Measurements from ENCODE around the gene MNAT1.

Gene MNAT1

DNA sequence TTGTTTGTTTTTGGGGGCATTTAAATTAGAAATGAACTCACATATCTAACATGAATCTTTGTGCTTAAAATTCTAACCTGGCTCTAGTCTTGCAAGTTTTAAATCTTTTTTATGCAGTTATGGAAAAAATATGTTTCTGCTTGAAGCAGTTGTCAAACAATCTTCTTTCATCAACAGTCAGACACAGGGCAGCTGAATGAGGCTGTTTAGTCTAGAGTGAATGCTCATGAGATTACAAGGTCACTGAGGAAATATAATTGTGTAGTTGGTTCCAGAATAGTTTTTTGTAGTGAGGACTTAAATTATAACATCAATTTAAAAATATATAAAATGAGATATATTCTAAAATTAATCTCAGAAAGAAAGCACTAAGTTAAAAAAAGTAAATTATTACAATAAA, 169.8 kb downstream of the MNAT1 start:
- H3K9me3 Mint-ChIP-seq: no peaks in the 10 kb centered on the region
- intact Hi-C loops (cut with micrococcal nuclease): no loop called here
- H3K36me3 Mint-ChIP-seq (ENCODE audit: low read depth): no peaks in the 10 kb centered on the region
- no peak overlapping the region for H3K4me3 Mint-ChIP-seq
- peaks cover 4% of the 10 kb centered on the region for H3K4me1 Mint-ChIP-seq (ENCODE audit: low read depth)
- H3K27ac Mint-ChIP-seq: no peak overlapping the region
- H3K27me3 Mint-ChIP-seq: no peaks in the 10 kb centered on the region

GRCh38 chr14:60905923-60906322, 171.4 kb downstream of the MNAT1 start:
- Mint-ChIP-seq H3K9me3 (peaks cover 3% of the 10 kb centered on the region), H3K36me3 (ENCODE audit: low read depth) (no peaks in the 10 kb centered on the region), H3K27me3 (no peaks in the 10 kb centered on the region)

DNA sequence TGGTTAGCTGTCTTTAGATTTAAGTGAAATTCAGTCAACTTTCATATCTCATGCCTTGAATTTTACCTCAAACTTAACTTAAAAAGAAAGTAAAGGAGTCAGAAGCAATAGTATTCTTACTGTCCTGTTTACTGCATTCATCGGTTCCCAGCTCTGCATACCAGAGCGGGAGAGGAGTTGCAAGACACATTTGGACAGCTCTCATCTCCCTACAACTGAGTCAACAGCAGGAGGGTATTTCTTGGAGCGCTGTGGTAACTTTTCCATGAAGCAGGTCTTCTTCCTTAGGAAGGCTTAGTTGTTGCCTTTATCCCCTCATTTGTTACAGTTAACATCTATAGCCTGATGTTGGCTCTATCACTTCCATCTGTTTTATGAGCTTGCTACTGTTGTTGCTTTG, 181.2 kb downstream of the MNAT1 start:
- Mint-ChIP-seq H3K4me1 (ENCODE audit: low read depth) (peaks cover 6% of the 10 kb centered on the region), H3K4me3 (no peak overlapping the region), H3K9me3 (peaks cover 31% of the 10 kb centered on the region), H3K36me3 (ENCODE audit: low read depth) (no peaks in the 10 kb centered on the region), H3K27me3 (no peaks in the 10 kb centered on the region), H3K27ac (no peak overlapping the region)
- intact Hi-C loops (cut with micrococcal nuclease): no loop called here

More at GRCh38 chr14:60905923-60906322, 171.4 kb downstream of the MNAT1 start:
- H3K4me1 Mint-ChIP-seq (ENCODE audit: low read depth): no peaks in the 10 kb centered on the region
- no peak overlapping the region for H3K27ac Mint-ChIP-seq
- H3K4me3 Mint-ChIP-seq: no peak overlapping the region
- intact Hi-C loops (cut with micrococcal nuclease): no loop called here

DNA sequence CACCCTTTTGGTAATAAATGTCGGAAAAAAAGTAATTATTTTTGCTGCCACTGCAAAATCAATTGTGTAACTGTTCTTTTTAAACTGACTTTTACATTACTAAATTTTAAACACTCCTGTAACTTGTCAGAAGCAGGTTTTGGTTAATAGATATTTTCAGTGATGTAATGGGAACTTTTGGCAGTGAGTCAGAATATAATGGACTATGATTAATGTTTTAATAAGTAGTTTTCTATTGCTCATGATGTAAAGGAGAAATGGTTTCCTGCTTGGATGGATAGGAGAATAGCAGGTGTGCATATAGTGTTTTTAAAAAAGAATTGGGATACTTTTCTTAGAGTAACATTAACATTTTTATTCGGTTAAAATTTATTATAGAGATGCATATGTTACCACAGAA, 187.5 kb downstream of the MNAT1 start:
- H3K27me3 Mint-ChIP-seq: no peaks in the 10 kb centered on the region
- no peaks in the 10 kb centered on the region for H3K9me3 Mint-ChIP-seq
- no peaks in the 10 kb centered on the region for H3K4me1 Mint-ChIP-seq (ENCODE audit: low read depth)
- intact Hi-C loops (cut with micrococcal nuclease): no loop called here
- no peaks in the 10 kb centered on the region for H3K36me3 Mint-ChIP-seq (ENCODE audit: low read depth)
- H3K27ac Mint-ChIP-seq: no peak overlapping the region
- no peak overlapping the region for H3K4me3 Mint-ChIP-seq

DNA sequence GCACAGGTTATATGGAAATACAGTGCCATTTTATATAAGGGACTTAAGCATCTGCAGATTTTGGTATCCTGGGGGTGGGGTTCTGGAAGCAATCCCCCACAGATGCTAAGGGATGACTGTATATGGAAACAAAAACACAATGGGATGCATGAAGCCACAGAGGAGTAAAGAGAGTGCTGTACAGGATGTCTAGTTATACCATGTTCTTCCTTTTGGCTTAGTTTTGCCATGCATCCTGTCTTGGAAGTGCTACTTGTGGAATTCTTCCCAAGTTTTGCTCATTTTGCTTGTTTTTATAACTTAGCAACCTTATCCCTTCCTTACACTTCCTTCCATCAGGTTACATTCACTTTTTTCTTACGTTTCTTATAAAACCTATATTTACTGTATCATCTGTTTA, 190.7 kb downstream of the MNAT1 start:
- no peaks in the 10 kb centered on the region for H3K36me3 Mint-ChIP-seq (ENCODE audit: low read depth)
- intact Hi-C loops (cut with micrococcal nuclease): no loop called here
- no peak overlapping the region for H3K27ac Mint-ChIP-seq
- no peak overlapping the region for H3K4me3 Mint-ChIP-seq
- H3K9me3 Mint-ChIP-seq: no peaks in the 10 kb centered on the region
- H3K27me3 Mint-ChIP-seq: no peaks in the 10 kb centered on the region
- H3K4me1 Mint-ChIP-seq (ENCODE audit: low read depth): no peaks in the 10 kb centered on the region

DNA sequence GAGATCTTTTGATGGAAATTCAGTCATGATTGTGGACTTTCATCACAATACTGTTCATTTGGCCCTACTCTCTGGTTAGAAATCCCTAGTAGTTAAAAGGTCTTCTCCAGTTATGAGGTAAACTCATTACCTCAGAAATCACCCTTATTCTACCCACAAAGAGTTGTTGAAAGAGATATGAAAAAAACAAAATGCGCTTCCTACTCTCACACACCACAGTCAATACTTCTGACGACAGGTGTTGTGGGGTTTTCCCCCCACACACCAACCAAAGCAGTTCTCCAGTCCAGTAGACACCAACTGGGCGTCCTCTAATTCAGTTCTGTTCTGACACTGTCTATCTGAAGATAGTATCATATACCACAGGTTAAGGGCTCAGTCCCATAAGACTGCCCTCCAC, 191.4 kb downstream of the MNAT1 start:
- H3K27ac Mint-ChIP-seq: no peak overlapping the region

DNA sequence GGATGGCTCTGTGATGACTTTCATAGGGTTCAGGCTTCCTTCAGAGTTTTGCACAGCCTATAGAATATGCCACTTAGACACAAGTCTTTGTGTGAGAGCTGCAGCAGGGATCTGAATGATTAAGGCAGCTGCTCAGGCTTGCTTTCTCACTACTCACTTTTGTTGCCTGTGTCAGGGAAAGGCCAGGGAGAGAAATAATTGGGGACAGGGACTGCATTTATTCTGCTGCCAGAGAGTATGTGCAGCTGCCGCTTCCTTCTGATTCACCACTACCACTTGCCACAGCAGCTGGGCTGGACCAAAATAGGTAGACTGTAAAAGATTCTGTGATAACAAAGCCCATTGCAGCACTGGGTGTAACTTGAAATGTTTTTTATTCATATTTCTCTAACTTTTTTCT, 196.7 kb downstream of the MNAT1 start:
- Mint-ChIP-seq H3K4me1 (ENCODE audit: low read depth) (no peaks in the 10 kb centered on the region), H3K27ac (no peak overlapping the region), H3K27me3 (no peaks in the 10 kb centered on the region), H3K9me3 (no peaks in the 10 kb centered on the region), H3K36me3 (ENCODE audit: low read depth) (no peaks in the 10 kb centered on the region), H3K4me3 (no peak overlapping the region)
- intact Hi-C loops (cut with micrococcal nuclease): no loop called here

More for the DNA sequence above, 191.4 kb downstream of the MNAT1 start:
- no peaks in the 10 kb centered on the region for H3K4me1 Mint-ChIP-seq (ENCODE audit: low read depth)
- H3K27me3 Mint-ChIP-seq: no peaks in the 10 kb centered on the region
- H3K9me3 Mint-ChIP-seq: no peaks in the 10 kb centered on the region
- no peaks in the 10 kb centered on the region for H3K36me3 Mint-ChIP-seq (ENCODE audit: low read depth)
- no peak overlapping the region for H3K4me3 Mint-ChIP-seq
- intact Hi-C loops (cut with micrococcal nuclease): no loop called here

- no peaks in the 10 kb centered on the region for H3K4me1 Mint-ChIP-seq (ENCODE audit: low read depth)
- H3K36me3 Mint-ChIP-seq (ENCODE audit: low read depth): no peaks in the 10 kb centered on the region
- no peak overlapping the region for H3K4me3 Mint-ChIP-seq
- intact Hi-C loops (cut with micrococcal nuclease): no loop called here
- H3K27me3 Mint-ChIP-seq: no peaks in the 10 kb centered on the region
- no peak overlapping the region for H3K27ac Mint-ChIP-seq
- peaks cover 9% of the 10 kb centered on the region for H3K9me3 Mint-ChIP-seq
Observed at GRCh38 chr14:60933920-60934655, 199.5 kb downstream of the MNAT1 start.

DNA sequence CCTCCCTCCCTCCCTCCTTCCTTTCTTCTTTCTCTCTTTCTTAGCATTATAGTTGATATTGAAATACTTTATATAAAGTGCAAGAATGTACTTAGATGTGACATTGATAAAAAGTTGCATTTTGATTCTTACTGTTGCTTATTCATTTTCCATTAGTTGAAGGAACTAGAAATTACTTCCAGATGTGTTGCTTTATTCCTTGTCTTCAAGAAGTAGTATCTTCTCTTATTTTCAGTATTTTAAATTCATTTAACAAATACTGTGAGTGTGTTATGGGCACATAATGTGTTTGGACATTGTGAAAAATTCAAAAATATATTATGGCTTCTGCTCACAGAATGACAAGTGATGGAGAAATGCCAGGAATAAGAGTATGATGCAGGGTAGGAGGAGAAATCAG, 200.8 kb downstream of the MNAT1 start:
- Mint-ChIP-seq H3K9me3 (peaks cover 14% of the 10 kb centered on the region), H3K36me3 (ENCODE audit: low read depth) (no peaks in the 10 kb centered on the region), H3K27ac (no peak overlapping the region), H3K4me1 (ENCODE audit: low read depth) (no peaks in the 10 kb centered on the region), H3K4me3 (no peak overlapping the region), H3K27me3 (no peaks in the 10 kb centered on the region)
- intact Hi-C loops (cut with micrococcal nuclease): no loop called here

DNA sequence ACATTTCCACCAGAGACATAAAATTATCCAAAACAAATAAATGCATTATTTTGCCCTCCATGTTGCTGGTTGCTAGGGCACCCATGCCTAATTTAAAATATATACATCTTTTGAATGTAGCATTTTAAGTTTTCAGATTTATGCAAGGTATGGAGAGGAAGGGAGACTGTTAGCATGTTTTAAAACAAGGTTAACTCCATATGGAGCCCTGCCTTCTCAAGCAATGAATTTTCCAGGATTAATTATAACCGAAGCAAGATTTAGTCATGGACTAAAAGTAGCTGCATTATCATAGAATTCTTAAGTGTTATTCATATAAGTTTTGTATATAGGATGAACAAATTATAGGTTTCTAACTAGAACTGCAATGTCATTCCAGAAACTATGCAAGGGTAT, 209.1 kb downstream of the MNAT1 start:
- no peak overlapping the region for H3K4me3 Mint-ChIP-seq
- peaks cover 13% of the 10 kb centered on the region for H3K4me1 Mint-ChIP-seq (ENCODE audit: low read depth)
- intact Hi-C loops (cut with micrococcal nuclease): no loop called here
- H3K9me3 Mint-ChIP-seq: peaks cover 19% of the 10 kb centered on the region
- H3K27ac Mint-ChIP-seq: no peak overlapping the region
- H3K27me3 Mint-ChIP-seq: no peaks in the 10 kb centered on the region
- H3K36me3 Mint-ChIP-seq (ENCODE audit: low read depth): peaks cover 5% of the 10 kb centered on the region

GRCh38 chr14:60944204-60944603, 209.6 kb downstream of the MNAT1 start:
- intact Hi-C loops (cut with micrococcal nuclease): no loop called here
- Mint-ChIP-seq H3K27me3 (no peaks in the 10 kb centered on the region), H3K27ac (no peak overlapping the region), H3K4me1 (ENCODE audit: low read depth) (peaks cover 13% of the 10 kb centered on the region), H3K36me3 (ENCODE audit: low read depth) (peaks cover 5% of the 10 kb centered on the region), H3K4me3 (no peak overlapping the region), H3K9me3 (peaks cover 13% of the 10 kb centered on the region)

GRCh38 chr14:60945984-60946383, 211.4 kb downstream of the MNAT1 start:
- intact Hi-C loops (cut with micrococcal nuclease): no loop called here
- peak overlapping the region; percentile 79 for H3K27ac Mint-ChIP-seq
- H3K36me3 Mint-ChIP-seq (ENCODE audit: low read depth): peaks cover 5% of the 10 kb centered on the region
- H3K4me3 Mint-ChIP-seq: peak overlapping the region; percentile 37
- H3K9me3 Mint-ChIP-seq: peaks cover 9% of the 10 kb centered on the region
- peaks cover 13% of the 10 kb centered on the region for H3K4me1 Mint-ChIP-seq (ENCODE audit: low read depth)
- no peaks in the 10 kb centered on the region for H3K27me3 Mint-ChIP-seq

- Mint-ChIP-seq H3K9me3 (peaks cover 9% of the 10 kb centered on the region), H3K4me3 (no peak overlapping the region), H3K36me3 (ENCODE audit: low read depth) (peaks cover 5% of the 10 kb centered on the region), H3K27me3 (no peaks in the 10 kb centered on the region), H3K4me1 (ENCODE audit: low read depth) (peaks cover 13% of the 10 kb centered on the region), H3K27ac (peak overlapping the region; percentile 79)
- intact Hi-C loops (cut with micrococcal nuclease): no loop called here
Observed at GRCh38 chr14:60946773-60947172, 212.2 kb downstream of the MNAT1 start.

DNA sequence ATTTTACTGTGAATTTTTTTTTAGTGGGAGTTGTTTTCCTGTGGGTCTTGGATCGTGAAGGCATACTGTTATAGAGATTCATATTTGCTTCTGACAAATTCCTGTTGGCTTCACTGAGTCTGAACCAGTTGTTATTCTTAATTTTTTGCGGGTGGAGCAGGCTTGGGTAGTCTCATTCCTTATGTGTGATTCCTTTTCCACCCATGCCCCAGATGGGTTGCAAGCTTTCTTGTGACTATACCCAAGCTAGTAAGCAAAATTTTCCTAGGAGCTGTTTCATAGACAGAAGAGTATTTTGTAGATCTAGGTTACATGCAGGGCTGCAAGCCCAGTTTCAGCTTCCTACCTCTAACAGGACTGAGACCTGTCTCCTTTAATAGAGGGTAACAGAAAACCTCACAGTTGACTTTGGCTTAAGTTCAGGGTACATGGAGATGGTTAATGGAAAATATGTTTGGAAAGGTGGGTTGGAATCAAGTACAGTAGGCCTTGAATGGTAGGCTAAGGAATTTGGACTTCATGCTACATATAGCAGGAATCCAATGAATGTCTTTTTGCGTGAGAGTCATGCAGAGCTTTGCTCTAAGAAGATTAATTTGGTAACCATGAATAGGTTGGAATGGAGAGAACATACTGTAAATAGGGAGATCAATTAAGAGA, 217.3 kb downstream of the MNAT1 start:
- H3K4me1 Mint-ChIP-seq (ENCODE audit: low read depth): no peaks in the 10 kb centered on the region
- H3K36me3 Mint-ChIP-seq (ENCODE audit: low read depth): peaks cover 5% of the 10 kb centered on the region
- H3K9me3 Mint-ChIP-seq: peaks cover 11% of the 10 kb centered on the region
- no peak overlapping the region for H3K4me3 Mint-ChIP-seq
- H3K27ac Mint-ChIP-seq: no peak overlapping the region
- intact Hi-C loops (cut with micrococcal nuclease): no loop called here
- H3K27me3 Mint-ChIP-seq: no peaks in the 10 kb centered on the region

- Mint-ChIP-seq H3K27ac (no peak overlapping the region), H3K4me1 (ENCODE audit: low read depth) (no peaks in the 10 kb centered on the region), H3K4me3 (no peak overlapping the region), H3K27me3 (no peaks in the 10 kb centered on the region), H3K36me3 (ENCODE audit: low read depth) (peaks cover 27% of the 10 kb centered on the region), H3K9me3 (peaks cover 48% of the 10 kb centered on the region)
- intact Hi-C loops (cut with micrococcal nuclease): no loop called here
Observed at GRCh38 chr14:60956202-60956601, 221.6 kb downstream of the MNAT1 start.

All from dendritic cell treated with granulocyte-macrophage colony-stimulating factor and Interleukin-4, amounts not matched to agents 40 ng/mL and 50 ng/mL, for 4 days (primary cell).